H1 (cell line): ENCODE results near the gene TEAD1. TPM values are rescaled to one million over a fixed set of nuclear protein-coding genes. Genes with fewer than 3 reads are reported as not detected.
"Not testable (repeated sequence)": the region's sequence is repeated elsewhere in the genome, so short reads cannot be mapped to it uniquely, and the experiment has no call there.

ENCODE experiments used
- CTCF ChIA-PET: fragments of 300-600 bp; sonication (Branson Sonifier 250); formaldehyde crosslinking; loops from one replicate; lab custom pipeline; 2021; ENCODE audit not compliant: partially characterized antibody; lab: Charles Lee
- POLR2A ChIA-PET: fragments of 300-600 bp; sonication (Branson Sonifier 250); formaldehyde crosslinking; loops from one replicate; lab custom pipeline; 2021; ENCODE audit warnings: inconsistent platforms; ENCODE audit not compliant: partially characterized antibody; lab: Charles Lee
- DNase-seq, 2 experiments: peaks; one replicate each; pipeline versions ENCODE4 v3.0.0 to v3.0.0-alpha.2; 2010 to 2022; ENCODE audit warnings: low spot score in 2 of 2, low read depth in 1 of 2, mixed read lengths in 1 of 2
- FAIRE-seq: peaks from 2 replicates; lab custom pipeline; 2011; peaks lifted over from hg19 to GRCh38; lab: Jason Lieb, UNC
- H2AFZ ChIP-seq: 2 replicates; pipeline ENCODE4 v1.8.1; 2012; ENCODE audit warnings: low read length, inconsistent platforms
- H2AK5ac ChIP-seq: 2 replicates; pipeline ENCODE4 v1.6.1; 2013; ENCODE audit warnings: low read depth, low read length
- H2BK120ac ChIP-seq: replicated peaks from 2 replicates; pipeline ENCODE3; 2013; ENCODE audit warnings: low read depth, low read length, inconsistent platforms
- H2BK12ac ChIP-seq: 2 replicates; pipeline ENCODE4 v1.6.1; 2013; ENCODE audit warnings: low read depth, low read length
- H2BK15ac ChIP-seq: 2 replicates; pipeline ENCODE4 v1.6.1; 2013; ENCODE audit warnings: low read length
- H2BK20ac ChIP-seq: 2 replicates; pipeline ENCODE4 v1.6.1; 2013; ENCODE audit warnings: low read length
- H2BK5ac ChIP-seq: 2 replicates; pipeline ENCODE4 v1.6.1; 2013; ENCODE audit warnings: low read depth, low read length
- H3K14ac ChIP-seq: 2 replicates; pipeline ENCODE4 v1.6.1; 2013; ENCODE audit warnings: inconsistent platforms; ENCODE audit not compliant: insufficient read length
- H3K18ac ChIP-seq: 2 replicates; pipeline ENCODE4 v1.6.1; 2013; ENCODE audit warnings: low read length; ENCODE audit errors: extremely low read depth
- H3K23ac ChIP-seq: 2 replicates; pipeline ENCODE4 v1.6.1; 2013; ENCODE audit warnings: inconsistent platforms; ENCODE audit not compliant: insufficient read length
- H3K23me2 ChIP-seq: 2 replicates; pipeline ENCODE4 v1.6.1; 2013; ENCODE audit warnings: low read depth, low read length
- H3K27ac ChIP-seq: 2 replicates; pipeline ENCODE4 v1.6.1; 2011; ENCODE audit warnings: low read depth, low read length, inconsistent platforms
- H3K27me3 ChIP-seq, 4 experiments: replicated peaks in 1 of 4; 1 replicate in 1 of 4; 2 replicates in 3 of 4; pipeline versions ENCODE4 v1.6.1 to v1.8.1; 2011 to 2013; ENCODE audit warnings: low read length in 3 of 4, mild to moderate bottlenecking in 3 of 4, inconsistent platforms in 2 of 4, mixed read lengths in 2 of 4, moderate library complexity in 1 of 4; ENCODE audit not compliant: control insufficient read depth in 3 of 4, insufficient read depth in 3 of 4; ENCODE audit errors: extremely low read depth in 1 of 4
- H3K36me3 ChIP-seq, 4 experiments: 2 replicates each; pipeline versions ENCODE4 v1.6.1 to v1.8.1; 2011 to 2013; ENCODE audit warnings: mild to moderate bottlenecking in 4 of 4, low read length in 3 of 4, moderate library complexity in 2 of 4, control low read depth in 1 of 4, inconsistent platforms in 1 of 4; ENCODE audit not compliant: insufficient read depth in 4 of 4, control insufficient read depth in 2 of 4
- H3K4ac ChIP-seq: replicated peaks from 2 replicates; pipeline ENCODE3; 2013; ENCODE audit warnings: low read length, low read depth, mixed read lengths, inconsistent platforms; ENCODE audit not compliant: insufficient read length
- H3K4me1 ChIP-seq, 4 experiments: replicated peaks in 1 of 4; 1 replicate in 1 of 4; 2 replicates in 3 of 4; pipeline versions ENCODE4 v1.6.1 to v1.8.1; 2011 to 2013; ENCODE audit warnings: low read length in 3 of 4, inconsistent platforms in 2 of 4, mixed read lengths in 1 of 4; ENCODE audit not compliant: insufficient read depth in 4 of 4, control insufficient read depth in 3 of 4
- H3K4me2 ChIP-seq, 2 experiments: 2 replicates each; pipeline versions ENCODE4 v1.6.1 to v1.8.1; 2011 to 2013; ENCODE audit warnings: low read depth in 2 of 2, low read length in 2 of 2, control low read depth in 1 of 2, inconsistent platforms in 1 of 2, mild to moderate bottlenecking in 1 of 2; ENCODE audit not compliant: insufficient read depth in 1 of 2
- H3K4me3 ChIP-seq, 4 experiments: fragments of 200-600, 300-600 bp in 1 of 4; sonication (generic), shearing (Covaris generic), sonication (Bioruptor Twin) in 1 of 4; 2 replicates each; pipeline versions ENCODE4 v1.5.1 to v1.8.1; 2011 to 2016; ENCODE audit warnings: low read length in 4 of 4, low read depth in 3 of 4, control low read depth in 2 of 4, inconsistent platforms in 2 of 4, mild to moderate bottlenecking in 2 of 4, mixed read lengths in 1 of 4, moderate library complexity in 1 of 4; ENCODE audit not compliant: insufficient read depth in 2 of 4; ENCODE audit errors: extremely low read depth in 1 of 4
- H3K56ac ChIP-seq: replicated peaks from 2 replicates; pipeline ENCODE3; 2013; ENCODE audit warnings: low read depth, mild to moderate bottlenecking, mixed read lengths, low read length, inconsistent platforms; ENCODE audit not compliant: insufficient read length
- H3K79me1 ChIP-seq: 2 replicates; pipeline ENCODE4 v1.6.1; 2013; ENCODE audit warnings: low read depth, low read length, control low read depth
- H3K79me2 ChIP-seq, 2 experiments: 2 replicates each; pipeline versions ENCODE4 v1.6.1 to v1.8.1; 2012 to 2013; ENCODE audit warnings: low read length in 2 of 2, mild to moderate bottlenecking in 2 of 2, inconsistent platforms in 1 of 2; ENCODE audit not compliant: insufficient read depth in 2 of 2, control insufficient read depth in 1 of 2
- H3K9ac ChIP-seq, 4 experiments: replicated peaks in 1 of 4; 1 replicate in 1 of 4; 2 replicates in 3 of 4; pipeline versions ENCODE4 v1.6.1 to v1.8.1; 2011 to 2013; ENCODE audit warnings: low read depth in 3 of 4, low read length in 3 of 4, control low read depth in 2 of 4, mild to moderate bottlenecking in 2 of 4, moderate library complexity in 2 of 4, inconsistent platforms in 1 of 4; ENCODE audit errors: extremely low read depth in 1 of 4
- H3K9me3 ChIP-seq, 2 experiments: 2 replicates each; pipeline versions ENCODE4 v1.6.1 to v1.8.1; 2012 to 2013; ENCODE audit warnings: mild to moderate bottlenecking in 2 of 2, moderate library complexity in 2 of 2, control low read depth in 1 of 2, inconsistent platforms in 1 of 2, low read depth in 1 of 2, low read length in 1 of 2, mixed read lengths in 1 of 2; ENCODE audit not compliant: insufficient read depth in 2 of 2
- H4K20me1 ChIP-seq, 2 experiments: replicated peaks in 1 of 2; 2 replicates each; pipeline versions ENCODE3 to v1.8.1; 2011 to 2013; ENCODE audit warnings: inconsistent platforms in 2 of 2, low read length in 2 of 2, mild to moderate bottlenecking in 1 of 2; ENCODE audit not compliant: insufficient read depth in 2 of 2, control insufficient read depth in 1 of 2
- H4K5ac ChIP-seq: 2 replicates; pipeline ENCODE4 v1.6.1; 2013; ENCODE audit warnings: low read length, low read depth, mixed read lengths, inconsistent platforms; ENCODE audit not compliant: insufficient read length
- H4K8ac ChIP-seq: 2 replicates; pipeline ENCODE4 v1.8.0; 2013; ENCODE audit warnings: mild to moderate bottlenecking, moderate library complexity, low read length, inconsistent platforms; ENCODE audit not compliant: insufficient read depth; ENCODE audit errors: extremely low read depth
- H4K91ac ChIP-seq: replicated peaks from 2 replicates; pipeline ENCODE3; 2013; ENCODE audit warnings: low read length, mixed read lengths, inconsistent platforms; ENCODE audit not compliant: insufficient read length
- WGBS, 2 experiments: shearing (Covaris generic) in 1 of 2; methylation state at CpG; one replicate each; pipeline versions ENCODE4 v1.1.6 to v1.1.7; 2013 to 2015; ENCODE audit warnings: low lambda C conversion rate in 2 of 2, mixed read lengths in 2 of 2, inconsistent platforms in 1 of 2, low coverage in 1 of 2, missing lambda C conversion rate in 1 of 2; ENCODE audit not compliant: insufficient replicate concordance in 2 of 2, insufficient coverage in 1 of 2, insufficient read length in 1 of 2; ENCODE audit errors: extremely low coverage in 1 of 2, missing lambda C conversion rate in 1 of 2; 5-methylcytosine and 5-hydroxymethylcytosine counted together
- polyA plus RNA-seq, 7 experiments: library from polyadenylated mRNA; depleted of rRNA in 3 of 7; stranded (reverse) in 5 of 7; unstranded in 2 of 7; fragments of >200 nt in 5 of 7; fragments of 200-250 nt in 2 of 7; gene quantifications; 1 replicate in 5 of 7; 2 replicates in 1 of 7; 4 replicates in 1 of 7; pipeline versions ENCODE4 v1.2.1 to v1.2.3, GENCODE V29; 2011 to 2013; ENCODE audit warnings: missing spikeins in 2 of 7, mixed read lengths in 2 of 7
- total RNA-seq: library from RNA; stranded (reverse); fragmentation: NEBNext Ultra II Directional; extraction: Animal tissue kit (Norgen Biotek cat#: 25700); gene quantifications from 2 replicates; pipeline ENCODE4 v1.2.1, GENCODE V29; 2021

The TEAD1 gene
- total and polyA plus RNA-seq, 2 of the 8 experiments (the other 6 are each of a cell fraction or from before 2014, with no cell fraction given) = 15.6 to 67.4 TPM

GRCh38 chr11:12758117-12758516, 83.9 kb downstream of the TEAD1 start:
- H3K23ac ChIP-seq, H2BK20ac ChIP-seq, H3K23me2 ChIP-seq, H3K56ac ChIP-seq, H2AK5ac ChIP-seq, H3K27ac ChIP-seq, POLR2A ChIA-PET, DNase-seq, FAIRE-seq, H4K91ac ChIP-seq, H3K27me3 ChIP-seq, H3K36me3 ChIP-seq, H3K9ac ChIP-seq, H2BK120ac ChIP-seq, H3K4me3 ChIP-seq, H2BK5ac ChIP-seq, H4K5ac ChIP-seq, H2AFZ ChIP-seq, H3K18ac ChIP-seq, H3K9me3 ChIP-seq, H3K14ac ChIP-seq, H3K4ac ChIP-seq, H2BK15ac ChIP-seq, H3K4me2 ChIP-seq, H2BK12ac ChIP-seq, H3K79me1 ChIP-seq, H4K8ac ChIP-seq: not testable (repeated sequence)
- Histone ChIP-seq H3K79me2 (peaks cover 2 to 93% of the 10 kb centered on the region in 2 experiments; a peak in 3 of 4 replicates), H4K20me1 (peaks cover 0 to 19% of the 10 kb centered on the region in 2 experiments), H3K4me1 (peaks cover 0 to 19% (median 6%) of the 10 kb centered on the region in 4 experiments; a peak in 4 of 7 replicates)
- WGBS, 2 experiments = 100% methylated on average over 5 of the region's 6 CpGs; no CpG with 5 or more reads in 1 of the 2 experiments
- CTCF ChIA-PET = interaction anchor here (0.6 kb wide), 2 partner anchors 31 to 133 kb away, joined by 3 read pairs; no protein-coding TSS in a partner anchor
